HEK293 (cell line): ENCODE measurements around the gene VDR.
A peak's percentile ranks its signal among the peaks of the same experiment; 100 is the strongest.

ENCODE experiments used
- CTCF ChIA-PET: fragments of 350-600 bp; formaldehyde crosslinking; extraction: SDS; loops from one replicate; lab custom pipeline; 2021; ENCODE audit warnings: antibody characterized with exemption; lab: Yijun Ruan, JAX
- POLR2A ChIA-PET: fragments of 300-600 bp; formaldehyde crosslinking; extraction: SDS; loops from one replicate; lab custom pipeline; 2020; ENCODE audit warnings: antibody characterized with exemption, inconsistent platforms; lab: Yijun Ruan, JAX
- H3K27ac ChIP-seq: fragments of 200-500 bp; sonication (Bioruptor generic); 2 replicates; pipeline ENCODE4 v1.5.1; 2014; ENCODE audit warnings: low read depth, low read length, control low read depth, inconsistent platforms; ENCODE audit errors: extremely low read depth
- H3K36me3 ChIP-seq, 2 experiments: fragments of 200-500 bp in 1 of 2; sonication (Bioruptor generic) in 1 of 2; 1 replicate in 1 of 2; 2 replicates in 1 of 2; pipeline ENCODE4 v1.5.1; 2014 to 2017; ENCODE audit warnings: inconsistent platforms in 2 of 2, low read length in 2 of 2; ENCODE audit not compliant: control insufficient read depth in 2 of 2, insufficient read depth in 1 of 2
- H3K4me1 ChIP-seq: fragments of 200-500 bp; sonication (Bioruptor generic); 2 replicates; pipeline ENCODE4 v1.5.1; 2014; ENCODE audit warnings: mild to moderate bottlenecking, low read length, inconsistent platforms; ENCODE audit not compliant: control insufficient read depth, insufficient read depth
- H3K4me3 ChIP-seq: 2 replicates; pipeline ENCODE4 v1.5.1; 2011; ENCODE audit warnings: low read depth, mild to moderate bottlenecking, control low read depth, low read length, moderate library complexity
- H3K9me3 ChIP-seq: fragments of 200-500 bp; sonication (Bioruptor generic); 2 replicates; pipeline ENCODE4 v1.5.1; 2014; ENCODE audit warnings: low read depth, low read length, inconsistent platforms; ENCODE audit not compliant: control insufficient read depth, insufficient read depth
- GLI2 ChIP-seq: fragments of 450-650 bp; formaldehyde crosslinking; IDR thresholded peaks from 2 replicates; pipeline ENCODE4; 2017; ENCODE audit warnings: missing biosample characterization, missing genetic modification characterization, low read depth, borderline replicate concordance
- KLF9 ChIP-seq: fragments of 450-650 bp; formaldehyde crosslinking; IDR thresholded peaks from 2 replicates; pipeline ENCODE4 v1.5.1; 2016; ENCODE audit warnings: missing biosample characterization, missing genetic modification characterization, low read depth
- PRDM10 ChIP-seq: fragments of 450-650 bp; formaldehyde crosslinking; IDR thresholded peaks from 2 replicates; pipeline ENCODE4 v1.5.1; 2016; ENCODE audit warnings: missing biosample characterization, missing genetic modification characterization
- REPIN1 ChIP-seq: fragments of 450-650 bp; formaldehyde crosslinking; IDR thresholded peaks from 2 replicates; pipeline ENCODE4 v1.5.1; 2017; ENCODE audit warnings: missing biosample characterization, missing genetic modification characterization, low read depth
- SCRT1 ChIP-seq: fragments of 450-650 bp; formaldehyde crosslinking; IDR thresholded peaks from 2 replicates; pipeline ENCODE4 v1.5.1; 2016; ENCODE audit warnings: missing biosample characterization, missing genetic modification characterization, borderline replicate concordance
- TSHZ1 ChIP-seq: fragments of 450-650 bp; formaldehyde crosslinking; IDR thresholded peaks from 2 replicates; pipeline ENCODE4 v1.5.1; 2016; ENCODE audit warnings: missing biosample characterization, missing genetic modification characterization, borderline replicate concordance
- ZBTB7A ChIP-seq: fragments of 450-650 bp; formaldehyde crosslinking; IDR thresholded peaks from 2 replicates; pipeline ENCODE4 v1.5.1; 2016; ENCODE audit warnings: low read depth, missing biosample characterization, missing genetic modification characterization
- ZBTB8A ChIP-seq: fragments of 450-650 bp; formaldehyde crosslinking; IDR thresholded peaks from 2 replicates; pipeline ENCODE4 v1.5.1; 2016; ENCODE audit warnings: missing biosample characterization, missing genetic modification characterization
- ZNF132 ChIP-seq: fragments of 450-650 bp; formaldehyde crosslinking; IDR thresholded peaks from 2 replicates; pipeline ENCODE4 v1.5.1; 2017; ENCODE audit warnings: missing biosample characterization, missing genetic modification characterization, borderline replicate concordance
- ZNF202 ChIP-seq: fragments of 450-650 bp; formaldehyde crosslinking; IDR thresholded peaks from 2 replicates; pipeline ENCODE4 v1.5.1; 2016; ENCODE audit warnings: missing biosample characterization, missing genetic modification characterization, borderline replicate concordance
- ZNF341 ChIP-seq: fragments of 450-650 bp; formaldehyde crosslinking; IDR thresholded peaks from 2 replicates; pipeline ENCODE4; 2016; ENCODE audit warnings: low read depth, missing biosample characterization, missing genetic modification characterization
- ZNF423 ChIP-seq: fragments of 450-650 bp; formaldehyde crosslinking; IDR thresholded peaks from 2 replicates; pipeline ENCODE4 v1.5.1; 2016; ENCODE audit warnings: missing biosample characterization, missing genetic modification characterization
- ZNF585B ChIP-seq: fragments of 450-650 bp; formaldehyde crosslinking; IDR thresholded peaks from 2 replicates; pipeline ENCODE4 v1.5.1; 2016; ENCODE audit warnings: missing biosample characterization, missing genetic modification characterization
- ZNF596 ChIP-seq: fragments of 450-650 bp; IDR thresholded peaks from 2 replicates; pipeline ENCODE4 v1.5.0; 2018; ENCODE audit warnings: missing biosample characterization, mild to moderate bottlenecking, missing genetic modification characterization, moderate library complexity
- ZNF639 ChIP-seq: fragments of 450-650 bp; formaldehyde crosslinking; IDR thresholded peaks from 2 replicates; pipeline ENCODE4 v1.5.1; 2016; ENCODE audit warnings: missing biosample characterization, missing genetic modification characterization

Gene VDR

GRCh38 chr12:47935184-47935583, 30.4 kb upstream of the VDR start:
- ChIA-PET CTCF (interaction anchor here (1.0 kb wide), 3 partner anchors 17 to 133 kb away, joined by 3 to 4 read pairs (median 3); partner anchors contain the start of gene TMEM106C), POLR2A (no interaction called here)
- no peaks in the 10 kb centered on the region for H3K9me3 ChIP-seq
- no peak overlapping the region for H3K27ac ChIP-seq
- TF ChIP-seq GLI2 (tag by site-specific recombination): no peak
- no peak for TF ChIP-seq ZBTB8A (tag by site-specific recombination)
- no peak for TF ChIP-seq ZNF585B (tag by site-specific recombination)
- no peak for TF ChIP-seq REPIN1 (tag by site-specific recombination)
- TF ChIP-seq KLF9: no peak
- TF ChIP-seq ZNF202 (tag by site-specific recombination): no peak
- TF ChIP-seq ZBTB7A (tag by site-specific recombination): no peak
- no peak for TF ChIP-seq ZNF341
- no peak for TF ChIP-seq ZNF639 (tag by site-specific recombination)
- TF ChIP-seq ZNF132 (tag by site-specific recombination): no peak
- no peak for TF ChIP-seq ZNF596
- TF ChIP-seq SCRT1 (tag by site-specific recombination): no peak
- no peak for TF ChIP-seq ZNF423 (tag by site-specific recombination)
- no peaks in the 10 kb centered on the region for H3K36me3 ChIP-seq
- H3K4me1 ChIP-seq: no peaks in the 10 kb centered on the region
- H3K4me3 ChIP-seq: no peak overlapping the region

GRCh38 chr12:47931187-47931586, 26.4 kb upstream of the VDR start:
- TF ChIP-seq PRDM10 (0 out of 2 replicates have a peak, but pooled peaks have one; percentile 16), TSHZ1 (tag by site-specific recombination) (no peak)
- CTCF ChIA-PET: no interaction called here
- no peaks in the 10 kb centered on the region for H3K9me3 ChIP-seq
- H3K27ac ChIP-seq: no peak overlapping the region
- no peaks in the 10 kb centered on the region for H3K36me3 ChIP-seq
- POLR2A ChIA-PET: no interaction called here
- H3K4me1 ChIP-seq: no peaks in the 10 kb centered on the region
- no peak overlapping the region for H3K4me3 ChIP-seq
